Neuron (in vitro differentiated cells): ENCODE data around the gene PAQR9.

Experiments
- H2AFZ ChIP-seq: one replicate; pipeline ENCODE4 v1.6.1; 2013; ENCODE audit warnings: low read depth, mild to moderate bottlenecking, inconsistent platforms, low read length, moderate library complexity
- H3K27me3 ChIP-seq: one replicate; pipeline ENCODE4 v1.6.1; 2013; ENCODE audit warnings: low read length; ENCODE audit not compliant: insufficient read depth
- H3K36me3 ChIP-seq: one replicate; pipeline ENCODE4 v1.6.1; 2013; ENCODE audit warnings: low read length; ENCODE audit not compliant: insufficient read depth
- H3K4me1 ChIP-seq: one replicate; pipeline ENCODE4 v1.6.1; 2013; ENCODE audit warnings: low read length; ENCODE audit not compliant: insufficient read depth
- H3K4me3 ChIP-seq: 2 replicates; pipeline ENCODE4 v1.5.1; 2013; ENCODE audit warnings: mild to moderate bottlenecking, low read length, moderate library complexity
- H3K9me3 ChIP-seq: one replicate; pipeline ENCODE4 v1.6.1; 2013; ENCODE audit warnings: low read length

The PAQR9 gene

GRCh38 chr3:142963516-142964448, at the start of gene PAQR9:
TSS of gene PAQR9 (minus strand) at chr3:142963674. CDS start at chr3:142963336, 338 bp downstream.
- Histone ChIP-seq H3K4me1 (no peaks in the 10 kb centered on the region), H3K36me3 (no peaks in the 10 kb centered on the region), H3K9me3 (peaks cover 10% of the 10 kb centered on the region), H3K4me3 (peak within 1 kb of the TSS; percentile 56), H3K27me3 (peaks cover 28% of the 10 kb centered on the region), H2AFZ (peak within 1 kb of the TSS; percentile 94)

GRCh38 chr3:143011705-143012104, 48.2 kb upstream of the PAQR9 start:
- Histone ChIP-seq H3K4me1 (no peaks in the 10 kb centered on the region), H3K9me3 (no peaks in the 10 kb centered on the region), H3K27me3 (no peaks in the 10 kb centered on the region), H3K36me3 (peaks cover 23% of the 10 kb centered on the region), H3K4me3 (no peak overlapping the region), H2AFZ (no peak overlapping the region)

GRCh38 chr3:143010024-143010423, 46.5 kb upstream of the PAQR9 start:
- no peak overlapping the region for H3K4me3 ChIP-seq
- peaks cover 22% of the 10 kb centered on the region for H3K36me3 ChIP-seq
- H2AFZ ChIP-seq: no peak overlapping the region
- H3K27me3 ChIP-seq: no peaks in the 10 kb centered on the region
- H3K4me1 ChIP-seq: no peaks in the 10 kb centered on the region
- no peaks in the 10 kb centered on the region for H3K9me3 ChIP-seq

- Histone ChIP-seq H3K36me3 (no peaks in the 10 kb centered on the region), H3K4me3 (no peak overlapping the region), H3K9me3 (no peaks in the 10 kb centered on the region)
These were observed 41.3 kb upstream of the PAQR9 start for GRCh38 chr3:143004823-143005222.

GRCh38 chr3:143002727-143003126, 39.3 kb upstream of the PAQR9 start:
- H2AFZ ChIP-seq: no peak overlapping the region
- H3K9me3 ChIP-seq: no peaks in the 10 kb centered on the region
- peaks cover 12% of the 10 kb centered on the region for H3K4me1 ChIP-seq
- H3K27me3 ChIP-seq: no peaks in the 10 kb centered on the region
- H3K4me3 ChIP-seq: peak overlapping the region; percentile 95
- no peaks in the 10 kb centered on the region for H3K36me3 ChIP-seq

More at GRCh38 chr3:143004823-143005222, 41.3 kb upstream of the PAQR9 start:
- H3K4me1 ChIP-seq: peaks cover 8% of the 10 kb centered on the region
- no peak overlapping the region for H2AFZ ChIP-seq
- H3K27me3 ChIP-seq: no peaks in the 10 kb centered on the region

- Histone ChIP-seq H3K4me1 (peaks cover 12% of the 10 kb centered on the region), H2AFZ (peak overlapping the region; percentile 3), H3K36me3 (no peaks in the 10 kb centered on the region), H3K9me3 (no peaks in the 10 kb centered on the region), H3K27me3 (no peaks in the 10 kb centered on the region), H3K4me3 (peak overlapping the region; percentile 95)
These were observed 38.7 kb upstream of the PAQR9 start for GRCh38 chr3:143002083-143002712.

- no peaks in the 10 kb centered on the region for H3K36me3 ChIP-seq
- peaks cover 12% of the 10 kb centered on the region for H3K4me1 ChIP-seq
- H3K4me3 ChIP-seq: peak within 1 kb of the TSS; percentile 95
- no peaks in the 10 kb centered on the region for H3K9me3 ChIP-seq
- no peaks in the 10 kb centered on the region for H3K27me3 ChIP-seq
- H2AFZ ChIP-seq: peak within 1 kb of the TSS; percentile 43
These were observed 38.1 kb upstream of the PAQR9 start, which contains the start of gene U2SURP for GRCh38 chr3:143001369-143002082. TSS of gene U2SURP (plus strand) at chr3:143001570. CDS start at chr3:143001629, 59 bp downstream.

- peak overlapping the region; percentile 43 for H2AFZ ChIP-seq
- H3K4me3 ChIP-seq: peak overlapping the region; percentile 95
- peaks cover 12% of the 10 kb centered on the region for H3K4me1 ChIP-seq
- no peaks in the 10 kb centered on the region for H3K36me3 ChIP-seq
- H3K27me3 ChIP-seq: no peaks in the 10 kb centered on the region
- H3K9me3 ChIP-seq: no peaks in the 10 kb centered on the region
These were observed 37.5 kb upstream of the PAQR9 start for GRCh38 chr3:143001034-143001368.

- Histone ChIP-seq H3K4me3 (peak overlapping the region; percentile 95), H3K36me3 (no peaks in the 10 kb centered on the region), H3K9me3 (no peaks in the 10 kb centered on the region), H2AFZ (peak overlapping the region; percentile 43), H3K27me3 (no peaks in the 10 kb centered on the region), H3K4me1 (peaks cover 12% of the 10 kb centered on the region)
These were observed 37.1 kb upstream of the PAQR9 start for GRCh38 chr3:143000528-143000927.

- no peak overlapping the region for H2AFZ ChIP-seq
- no peaks in the 10 kb centered on the region for H3K9me3 ChIP-seq
- peak overlapping the region; percentile 95 for H3K4me3 ChIP-seq
- H3K36me3 ChIP-seq: no peaks in the 10 kb centered on the region
- H3K4me1 ChIP-seq: peaks cover 12% of the 10 kb centered on the region
- no peaks in the 10 kb centered on the region for H3K27me3 ChIP-seq
These were observed 36.4 kb upstream of the PAQR9 start for GRCh38 chr3:142999881-143000280.

- H3K27me3 ChIP-seq: no peaks in the 10 kb centered on the region
- no peak overlapping the region for H3K4me3 ChIP-seq
- H2AFZ ChIP-seq: no peak overlapping the region
- H3K36me3 ChIP-seq: no peaks in the 10 kb centered on the region
- H3K9me3 ChIP-seq: no peaks in the 10 kb centered on the region
- H3K4me1 ChIP-seq: peaks cover 12% of the 10 kb centered on the region
These were observed 35.0 kb upstream of the PAQR9 start for GRCh38 chr3:142998439-142998838.

GRCh38 chr3:142997330-142997729, 33.9 kb upstream of the PAQR9 start:
- H3K4me3 ChIP-seq: no peak overlapping the region
- H3K4me1 ChIP-seq: peaks cover 6% of the 10 kb centered on the region
- no peaks in the 10 kb centered on the region for H3K27me3 ChIP-seq
- no peak overlapping the region for H2AFZ ChIP-seq
- no peaks in the 10 kb centered on the region for H3K9me3 ChIP-seq
- H3K36me3 ChIP-seq: no peaks in the 10 kb centered on the region

GRCh38 chr3:142993958-142994442, 30.5 kb upstream of the PAQR9 start:
- no peak overlapping the region for H3K4me3 ChIP-seq
- no peaks in the 10 kb centered on the region for H3K27me3 ChIP-seq
- no peaks in the 10 kb centered on the region for H3K36me3 ChIP-seq
- H2AFZ ChIP-seq: no peak overlapping the region
- no peaks in the 10 kb centered on the region for H3K9me3 ChIP-seq
- no peaks in the 10 kb centered on the region for H3K4me1 ChIP-seq
